Activated CD4-positive, alpha-beta T cell treated with anti-CD3 and anti-CD28 coated beads, Interleukin-2, amount 50 U/mL, for 4 hours (primary cell): Measurements from ENCODE around the gene ZFP62.
"Not testable (repeated sequence)": the region's sequence is repeated elsewhere in the genome, so short reads cannot be mapped to it uniquely, and the experiment has no call there.

Source experiments
- DNase-seq, 2 experiments: peaks; one replicate each; pipeline ENCODE4 v3.0.0-alpha.2; 2020

The ZFP62 gene

DNA sequence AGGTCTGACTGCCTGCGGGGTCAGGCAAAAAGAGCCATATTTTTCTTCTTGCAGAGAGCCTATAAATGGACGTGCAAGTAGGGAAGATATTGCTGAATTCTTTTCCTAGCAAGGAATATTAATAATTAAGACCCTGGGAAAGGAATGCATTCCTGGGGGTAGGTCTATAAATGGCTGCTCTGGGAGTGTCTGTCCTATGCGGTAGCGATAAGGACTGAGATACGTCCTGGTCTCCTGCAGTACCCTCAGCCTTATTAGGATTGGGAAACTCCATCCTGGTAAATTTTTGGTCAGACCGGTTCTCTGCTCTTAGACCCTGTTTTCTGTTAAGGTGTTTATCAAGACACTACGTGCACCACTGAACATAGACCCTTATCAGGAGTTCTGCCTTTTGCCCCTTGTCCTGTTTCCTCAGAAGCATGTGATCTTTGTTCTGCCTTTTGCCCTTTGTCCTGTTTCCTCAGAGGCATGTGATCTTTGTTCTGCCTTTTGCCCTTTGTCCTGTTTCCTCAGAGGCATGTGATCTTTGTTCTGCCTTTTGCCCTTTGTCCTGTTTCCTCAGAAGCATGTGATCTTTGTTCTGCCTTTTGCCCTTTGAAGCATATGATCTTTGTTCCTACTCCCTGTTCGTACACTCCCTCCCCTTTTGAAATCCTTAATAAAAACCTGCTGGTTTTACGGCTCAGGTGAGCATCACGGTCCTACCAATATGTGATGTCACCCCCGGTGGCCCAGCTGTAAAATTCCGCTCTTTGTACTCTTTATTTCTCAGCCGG is 32.1 kb downstream of the ZFP62 start:
- not testable (repeated sequence) for DNase-seq

DNA sequence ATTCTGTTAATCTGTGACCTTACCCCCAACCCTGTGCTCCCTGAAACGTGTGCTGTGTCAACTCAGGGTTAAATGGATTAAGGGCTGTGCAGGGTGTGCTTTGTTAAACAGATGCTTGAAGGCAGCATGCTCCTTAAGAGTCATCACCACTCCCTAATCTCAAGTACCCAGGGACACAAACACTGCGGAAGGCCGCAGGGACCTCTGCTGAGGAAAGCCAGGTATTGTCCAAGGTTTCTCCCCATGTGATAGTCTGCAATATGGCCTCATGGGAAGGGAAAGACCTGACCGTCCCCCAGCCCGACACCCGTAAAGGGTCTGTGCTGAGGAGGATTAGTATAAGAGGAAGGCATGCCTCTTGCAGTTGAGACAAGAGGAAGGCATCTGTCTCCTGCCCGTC is 33.7 kb downstream of the ZFP62 start:
- not testable (repeated sequence) for DNase-seq

DNA sequence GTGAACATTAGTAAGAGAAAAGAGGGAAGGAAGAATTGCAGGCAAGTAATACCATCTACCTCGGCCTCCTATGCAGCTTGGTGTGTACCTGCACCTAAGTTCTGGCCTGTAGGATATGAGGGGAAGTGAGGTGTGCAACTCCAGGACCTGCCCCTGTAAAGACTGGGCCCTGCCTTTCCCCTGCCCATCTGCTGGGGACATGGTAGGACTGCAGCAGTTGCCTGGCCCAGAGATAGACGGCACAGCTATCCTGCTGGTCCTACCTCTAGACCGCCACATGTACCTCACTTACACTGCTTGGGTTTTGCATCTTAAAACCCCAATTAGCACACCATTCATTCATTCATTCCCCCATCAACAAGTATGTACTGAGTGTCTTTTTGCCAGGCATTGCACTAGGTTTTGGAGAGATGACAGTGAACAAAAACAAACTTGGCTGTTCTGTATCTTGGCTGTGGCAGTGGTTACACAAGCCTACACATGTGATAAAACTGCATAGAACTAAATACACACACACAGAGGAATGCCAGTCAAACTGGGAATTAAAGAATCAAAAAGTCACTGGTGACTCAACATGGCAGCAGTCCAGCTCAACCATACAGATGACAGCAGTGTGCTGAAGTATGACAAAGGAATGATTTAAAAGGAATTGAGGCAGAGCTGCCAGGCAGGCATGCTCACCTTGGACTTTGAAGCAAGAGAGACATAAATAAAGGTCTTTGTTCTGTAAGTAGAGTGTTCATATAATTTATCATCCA is 35.1 kb downstream of the ZFP62 start:
- DNase-seq, result no peak

DNA sequence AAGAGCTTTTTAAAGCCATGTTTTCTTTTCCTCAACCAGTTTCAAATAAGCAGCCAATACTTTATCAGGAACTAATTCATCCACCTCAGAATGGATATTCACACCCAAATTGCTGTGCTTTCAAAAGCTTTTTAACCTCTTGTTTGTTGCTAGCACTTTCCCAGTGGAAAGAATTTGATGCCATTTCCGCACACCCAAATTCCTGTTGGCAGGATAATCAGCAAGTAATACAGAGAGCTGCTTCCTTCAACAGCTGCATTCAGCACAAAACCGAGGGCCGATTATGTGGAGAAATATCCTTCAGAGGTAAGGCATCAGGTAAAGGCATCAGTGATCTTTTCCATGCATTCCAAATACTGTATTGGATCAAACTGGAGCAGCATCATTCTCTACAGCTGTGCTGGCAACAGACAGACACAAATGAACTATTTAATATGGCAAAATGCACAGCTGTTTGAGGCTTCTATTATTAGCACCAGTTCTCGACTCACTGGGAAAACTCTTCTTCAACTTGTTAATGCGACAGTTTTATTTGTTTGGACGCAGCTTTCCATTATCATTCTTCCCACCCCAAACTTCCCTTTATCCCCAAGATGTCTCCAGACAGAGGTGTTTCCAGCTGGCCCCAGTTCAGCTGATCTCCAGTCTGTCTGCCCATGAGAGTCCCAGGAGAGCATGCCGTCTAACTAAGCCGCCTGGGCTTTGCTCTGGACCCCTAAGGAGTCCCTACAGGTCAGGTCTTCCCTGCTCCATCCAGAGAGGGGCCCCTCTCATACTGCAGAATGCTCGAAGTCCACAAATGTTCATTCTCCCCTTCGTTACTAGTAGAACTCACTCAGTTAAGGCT is 36.2 kb downstream of the ZFP62 start:
- DNase-seq, result no peak

DNA sequence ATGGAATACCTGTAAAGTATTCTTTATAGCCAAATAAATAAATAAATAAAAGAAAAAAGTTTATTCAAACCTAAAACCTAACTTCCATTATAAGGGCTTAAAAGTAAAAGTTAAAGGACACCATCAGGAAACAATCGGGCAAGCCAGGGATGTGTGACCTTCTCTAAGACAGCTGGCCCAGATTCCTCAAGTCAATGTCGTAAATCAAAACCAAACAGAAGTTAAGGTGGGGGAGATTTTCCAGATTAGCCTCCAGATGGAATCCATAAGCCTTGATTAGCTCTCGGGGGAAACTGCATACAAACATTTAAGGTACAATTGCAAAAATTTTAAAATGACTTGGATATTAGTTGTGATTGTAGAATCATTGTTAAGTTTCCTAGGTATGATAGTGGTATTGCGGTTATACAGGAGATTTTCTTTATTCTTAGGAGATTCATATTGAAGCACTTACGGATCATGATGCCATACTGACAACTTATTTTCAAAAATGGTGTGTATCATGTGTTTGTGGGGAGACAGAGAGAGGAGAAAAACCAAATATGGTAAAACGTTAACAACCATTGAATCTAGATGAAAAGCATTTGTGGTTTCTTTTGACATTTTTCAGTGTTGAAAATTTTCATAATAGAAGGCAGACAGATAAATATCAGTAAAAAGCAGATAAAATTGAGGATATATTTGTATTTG is 37.0 kb downstream of the ZFP62 start:
- DNase-seq, result no peak

DNA sequence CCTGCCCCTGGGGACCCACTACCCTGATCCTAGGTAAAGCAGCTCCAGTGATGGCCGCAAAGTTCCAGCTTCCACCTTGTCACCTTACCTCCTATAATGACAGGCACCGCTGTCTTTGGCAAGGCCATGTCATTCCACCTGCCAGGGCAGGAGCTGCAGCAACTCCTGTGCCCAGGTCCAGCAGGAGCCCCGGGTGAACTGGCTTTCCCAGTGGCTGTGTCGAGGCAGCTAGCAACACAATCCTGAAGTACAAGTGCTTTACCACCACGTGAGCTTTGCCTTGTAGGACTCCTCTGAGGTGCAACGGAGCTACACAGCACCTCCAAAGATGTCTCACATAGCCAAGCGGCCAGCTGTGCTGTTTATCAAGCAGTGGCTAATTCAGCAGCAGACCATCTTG is 37.7 kb downstream of the ZFP62 start:
- DNase-seq, result no peak

DNA sequence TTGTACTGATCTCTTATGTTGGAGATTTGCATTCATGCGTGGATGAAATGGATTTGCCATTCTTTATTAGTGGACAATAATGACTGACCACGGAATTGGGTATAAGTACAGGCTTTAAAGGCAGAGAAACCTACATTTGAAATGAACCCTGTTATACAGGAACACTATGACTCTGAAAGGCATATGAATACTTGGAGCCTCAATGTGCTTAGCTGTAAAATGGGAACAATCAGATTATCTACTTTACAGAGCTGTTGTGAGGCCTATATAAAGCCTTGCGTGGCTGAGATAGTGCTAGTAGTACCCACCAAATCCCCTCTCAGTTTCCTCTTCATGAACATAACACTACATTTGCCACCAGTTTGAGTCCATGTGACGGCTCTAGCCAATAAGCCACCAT is 39.5 kb downstream of the ZFP62 start:
- no peak for DNase-seq

DNA sequence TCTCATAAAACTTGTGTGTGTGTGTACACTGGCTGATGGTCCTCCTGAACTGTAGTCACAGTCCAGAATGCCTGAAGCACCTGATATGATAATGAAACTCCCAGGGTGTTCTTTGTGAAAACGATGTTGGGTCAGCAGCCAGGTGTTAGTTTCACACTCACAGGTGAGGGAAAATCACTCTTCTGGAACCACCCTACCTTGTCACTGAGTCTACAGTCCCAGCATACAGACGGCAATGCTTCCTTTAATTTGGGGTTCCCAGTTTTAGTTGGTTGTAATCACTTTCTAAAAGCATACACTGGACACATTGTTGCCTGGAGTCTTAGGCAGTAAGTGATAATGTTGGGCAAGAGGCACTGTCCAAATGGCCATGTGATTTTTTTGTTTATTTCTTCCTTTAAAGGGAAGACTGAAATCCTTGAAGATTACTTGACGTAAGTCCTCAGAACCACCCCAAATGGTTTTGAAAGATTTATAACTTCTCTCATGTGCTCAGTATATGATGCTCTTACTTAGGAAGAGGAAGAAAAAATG is 40.2 kb downstream of the ZFP62 start:
- DNase-seq, result no peak

DNA sequence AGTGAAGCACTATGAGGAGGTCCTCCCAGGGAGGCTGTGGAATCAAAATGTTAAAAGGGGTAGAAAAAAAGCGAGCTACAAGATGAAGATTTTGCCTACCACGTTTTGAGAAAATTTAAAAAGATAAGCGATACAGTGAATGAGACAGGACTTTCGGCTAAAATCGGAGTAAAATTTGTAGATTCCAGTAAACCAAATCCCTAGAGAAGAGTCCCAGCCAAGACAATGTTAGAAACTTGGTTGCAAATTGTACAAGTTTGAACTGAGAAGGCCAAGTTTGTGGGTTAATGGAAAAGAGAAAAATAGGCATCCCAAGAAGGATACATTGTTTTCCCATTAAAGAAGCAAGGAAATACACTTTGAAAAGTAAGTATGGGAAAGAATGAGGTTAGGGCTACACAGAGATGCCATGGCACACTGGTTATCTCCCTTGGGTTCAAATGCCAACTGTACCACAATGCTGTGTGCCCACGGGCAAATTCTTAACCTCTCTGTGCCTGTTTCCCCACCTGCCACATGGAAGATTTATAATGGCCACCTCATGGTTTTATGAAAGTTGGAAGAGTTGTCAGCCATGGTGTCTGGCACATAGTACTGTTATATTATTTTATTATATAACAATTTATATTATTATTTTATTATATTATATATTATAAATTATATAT is 42.3 kb downstream of the ZFP62 start:
- no peak for DNase-seq

DNA sequence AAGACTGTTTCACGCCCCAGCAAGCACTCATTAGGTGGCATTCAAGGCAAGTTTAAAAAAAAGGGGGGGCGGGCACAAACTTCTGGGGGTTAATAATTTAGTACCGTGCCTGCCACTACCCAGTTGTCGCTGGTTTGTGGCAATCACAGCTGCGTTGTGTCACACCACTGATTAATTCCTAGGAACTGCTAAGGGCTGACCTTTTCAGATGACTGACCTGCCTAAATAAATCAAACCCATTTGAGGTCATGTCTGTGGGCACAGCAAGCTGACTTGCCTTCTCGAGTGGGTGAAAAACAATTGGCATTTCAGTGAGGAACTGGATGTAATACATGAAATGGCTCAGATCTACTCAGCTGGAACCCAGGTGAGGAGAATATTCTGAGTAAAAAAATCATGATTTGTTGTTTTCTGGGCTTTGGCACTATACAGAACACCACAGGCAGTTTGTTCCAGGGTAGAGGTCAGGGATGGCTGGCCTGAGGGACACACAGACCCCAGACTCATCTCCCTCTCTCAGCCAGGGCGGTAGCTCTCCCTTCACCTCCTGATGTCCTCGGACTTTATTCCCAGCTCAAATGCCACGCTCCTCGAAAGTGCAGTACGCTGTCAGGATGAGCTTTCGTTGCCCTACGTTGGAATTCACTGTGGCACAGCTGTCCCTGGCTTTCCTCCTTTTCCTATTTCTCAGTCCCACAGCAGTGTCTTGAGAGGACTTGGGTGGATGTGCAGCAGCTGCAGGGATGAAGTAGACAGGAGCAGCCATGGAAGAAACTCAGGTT is 43.0 kb downstream of the ZFP62 start:
- no peak for DNase-seq

DNA sequence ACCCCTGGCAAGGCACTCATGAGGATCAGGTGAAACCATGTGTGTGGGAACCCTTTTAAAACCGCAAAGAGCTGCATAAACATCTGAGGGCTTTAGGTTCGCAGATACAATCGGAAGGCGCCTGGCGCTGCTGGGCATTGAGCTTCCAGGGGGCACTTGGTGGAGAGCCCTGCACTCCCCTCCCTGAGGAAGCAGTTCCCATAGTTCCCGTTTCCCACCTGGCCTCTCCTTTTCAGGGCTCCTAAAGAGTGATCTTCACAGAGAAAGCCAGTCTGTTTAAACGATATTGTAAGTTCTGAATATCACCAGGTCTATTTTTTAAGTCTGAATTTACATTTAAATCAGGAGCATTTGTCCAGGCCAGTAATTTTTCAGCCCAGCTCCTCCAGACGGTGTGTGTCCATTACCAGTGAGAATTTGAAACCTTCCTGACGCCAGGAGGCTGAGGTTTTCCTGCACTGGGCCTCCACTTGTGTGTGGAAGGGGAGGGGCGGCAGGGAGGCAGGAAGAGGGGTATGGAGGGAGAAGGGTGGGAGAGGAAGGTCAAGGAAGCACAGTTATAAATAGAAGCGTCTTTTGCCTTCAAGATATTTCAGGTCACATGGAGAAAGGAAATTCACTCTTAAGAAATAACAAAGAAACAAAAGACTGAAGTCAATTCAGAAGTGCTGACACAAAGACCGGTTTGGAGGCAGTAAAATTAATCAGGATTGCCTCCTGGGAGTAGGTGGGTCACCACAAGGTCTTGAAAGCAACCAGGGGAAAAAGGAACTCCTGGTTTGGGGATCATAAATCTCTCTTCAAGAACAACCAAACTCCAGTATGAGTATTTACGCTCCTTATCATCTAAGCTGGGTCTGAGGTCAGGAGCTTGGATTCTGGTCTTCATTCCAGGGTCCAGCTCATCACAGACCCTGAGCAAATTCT is 44.2 kb downstream of the ZFP62 start:
- no peak for DNase-seq

DNA sequence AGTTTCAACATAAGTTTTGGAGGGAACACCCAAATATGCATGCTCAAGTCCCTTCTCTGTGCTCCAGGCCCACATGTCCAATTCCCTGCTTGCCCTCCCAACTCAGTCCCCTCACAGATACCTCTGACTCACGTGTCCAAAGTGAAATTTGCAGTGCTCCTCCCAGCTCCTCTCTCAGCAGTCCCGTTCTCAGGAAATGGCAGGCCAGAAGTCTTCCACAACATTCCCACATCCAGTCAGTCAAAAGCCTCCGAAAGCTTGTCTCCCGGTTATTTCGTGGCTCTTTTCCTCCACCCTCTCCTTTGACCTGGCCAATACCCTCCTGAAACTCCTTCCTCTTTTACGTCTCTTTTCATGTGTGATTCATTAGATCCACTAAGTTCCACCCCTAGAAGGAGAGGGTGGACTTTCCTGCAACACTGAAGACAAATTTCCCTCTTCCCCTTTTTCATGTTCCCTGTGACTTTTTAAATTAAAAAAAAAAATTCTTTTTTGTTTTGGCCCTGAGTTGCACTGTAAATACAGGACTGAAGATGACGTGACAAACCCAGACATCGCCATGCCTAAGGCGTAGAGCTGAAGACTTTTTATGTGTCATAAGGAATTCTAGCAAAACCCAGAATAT is 45.7 kb downstream of the ZFP62 start:
- DNase-seq, result no peak

DNA sequence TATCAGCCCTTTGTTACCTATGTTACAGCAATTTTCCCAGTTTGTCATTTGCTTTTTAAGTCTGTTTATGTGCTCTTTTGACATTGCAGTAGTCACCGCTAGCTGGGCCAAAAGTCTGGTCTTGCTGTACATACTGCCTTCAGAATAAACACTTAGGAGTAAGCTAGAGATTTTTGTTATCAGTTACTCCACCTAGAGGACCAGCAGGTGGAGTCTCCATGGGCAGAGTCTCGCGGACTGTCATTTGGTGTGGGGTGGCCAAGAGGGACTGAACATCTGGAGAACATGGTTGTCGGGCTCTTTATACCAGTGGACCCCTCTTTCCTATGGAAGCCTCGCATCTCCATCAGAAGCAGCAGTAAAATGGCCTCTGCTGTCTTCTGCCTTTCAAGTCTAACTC is 47.7 kb downstream of the ZFP62 start:
- no peak for DNase-seq

DNA sequence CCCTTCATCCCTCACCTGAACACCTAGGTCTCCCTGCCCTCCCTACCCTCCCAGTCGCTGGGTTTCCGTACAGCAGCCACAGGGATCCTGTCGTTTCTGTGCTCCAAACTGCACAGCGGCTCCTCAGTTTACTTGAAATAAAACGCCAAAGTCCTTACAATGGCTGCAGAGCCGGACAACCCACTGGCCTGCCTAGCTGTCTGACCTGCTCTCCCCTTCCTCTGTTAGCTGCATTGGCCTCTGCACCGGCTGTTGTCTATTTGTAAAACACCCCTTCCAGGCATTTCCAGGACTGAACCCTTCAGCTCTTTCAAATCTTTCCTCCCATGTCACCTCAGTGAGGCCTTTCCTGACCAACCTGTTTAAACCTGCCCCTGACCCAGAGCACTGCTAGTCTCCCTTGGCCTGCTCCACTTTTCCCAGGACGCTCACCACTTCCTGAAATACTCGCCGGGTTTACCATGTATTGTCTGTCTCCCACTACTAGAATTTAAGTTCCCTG is 49.4 kb downstream of the ZFP62 start:
- no peak for DNase-seq

DNA sequence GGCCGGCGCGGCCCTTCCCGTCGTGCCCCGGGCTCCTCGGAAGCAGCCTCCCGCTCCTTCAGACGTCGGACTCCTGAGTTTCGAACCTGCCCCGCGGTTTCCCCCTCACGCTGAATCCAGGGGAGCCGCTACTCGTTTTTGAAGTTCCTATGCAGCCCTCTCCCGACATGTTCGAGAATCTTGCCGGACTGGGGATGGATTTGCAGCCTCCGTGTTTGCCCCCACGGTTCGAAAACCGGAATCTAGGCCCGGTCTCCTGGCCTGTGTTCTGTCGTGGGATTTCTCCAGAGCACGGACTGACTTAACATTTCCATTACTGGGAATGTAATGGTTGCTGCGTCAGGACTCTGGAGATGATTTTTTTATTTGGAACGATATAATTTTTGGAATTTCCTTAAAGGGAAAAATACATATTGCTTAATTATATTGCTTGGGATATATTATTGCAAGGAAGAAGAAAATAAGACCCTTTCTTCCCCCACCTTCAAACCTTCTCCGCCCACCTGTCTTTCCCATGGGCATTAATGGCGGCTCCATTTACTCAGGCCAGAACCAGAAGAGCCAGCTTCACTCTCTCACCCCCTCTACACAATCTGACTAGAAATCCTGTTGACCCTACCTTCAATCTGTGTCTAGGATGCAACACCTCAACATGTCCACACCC is 50.0 kb downstream of the ZFP62 start:
- no peak for DNase-seq

DNA sequence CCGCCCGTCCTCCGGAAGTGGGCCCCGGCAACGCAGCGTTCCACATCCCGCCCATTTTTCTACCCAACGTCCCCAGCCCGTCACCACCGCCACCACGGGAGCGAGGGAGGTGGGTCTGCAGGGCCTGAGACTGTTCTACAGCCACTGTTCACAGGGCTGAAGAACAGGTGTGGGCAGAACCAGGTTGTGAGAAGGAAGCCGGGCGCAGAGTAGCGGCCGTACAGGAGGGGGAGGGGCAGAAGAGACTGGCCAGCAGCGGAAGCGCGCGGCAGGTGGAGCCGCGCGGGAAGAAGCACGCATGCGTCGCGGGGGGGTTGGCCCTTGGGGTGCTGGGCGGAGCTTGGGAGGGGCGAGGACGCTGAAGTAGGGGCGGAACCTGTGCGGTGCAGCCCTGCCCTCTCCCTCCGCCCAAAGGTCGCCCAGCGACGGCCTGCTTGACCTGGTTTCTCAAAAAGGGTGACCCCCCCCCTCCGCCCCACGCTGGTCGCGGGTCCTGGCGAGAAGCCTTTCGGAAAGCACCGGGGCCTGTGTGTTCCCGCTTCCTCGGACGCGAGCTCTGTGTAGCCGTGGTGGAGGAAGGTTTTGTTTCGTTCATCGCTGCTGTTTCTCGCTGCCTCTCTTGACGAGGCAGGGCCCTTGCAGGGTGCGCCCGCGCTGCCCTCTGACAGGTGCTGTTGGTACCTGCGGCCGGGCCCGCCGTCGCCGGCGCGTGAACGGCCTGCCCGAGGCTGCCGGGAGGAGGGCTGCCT is 50.7 kb downstream of the ZFP62 start:
- DNase-seq, result peak; percentile 91 to 92

DNA sequence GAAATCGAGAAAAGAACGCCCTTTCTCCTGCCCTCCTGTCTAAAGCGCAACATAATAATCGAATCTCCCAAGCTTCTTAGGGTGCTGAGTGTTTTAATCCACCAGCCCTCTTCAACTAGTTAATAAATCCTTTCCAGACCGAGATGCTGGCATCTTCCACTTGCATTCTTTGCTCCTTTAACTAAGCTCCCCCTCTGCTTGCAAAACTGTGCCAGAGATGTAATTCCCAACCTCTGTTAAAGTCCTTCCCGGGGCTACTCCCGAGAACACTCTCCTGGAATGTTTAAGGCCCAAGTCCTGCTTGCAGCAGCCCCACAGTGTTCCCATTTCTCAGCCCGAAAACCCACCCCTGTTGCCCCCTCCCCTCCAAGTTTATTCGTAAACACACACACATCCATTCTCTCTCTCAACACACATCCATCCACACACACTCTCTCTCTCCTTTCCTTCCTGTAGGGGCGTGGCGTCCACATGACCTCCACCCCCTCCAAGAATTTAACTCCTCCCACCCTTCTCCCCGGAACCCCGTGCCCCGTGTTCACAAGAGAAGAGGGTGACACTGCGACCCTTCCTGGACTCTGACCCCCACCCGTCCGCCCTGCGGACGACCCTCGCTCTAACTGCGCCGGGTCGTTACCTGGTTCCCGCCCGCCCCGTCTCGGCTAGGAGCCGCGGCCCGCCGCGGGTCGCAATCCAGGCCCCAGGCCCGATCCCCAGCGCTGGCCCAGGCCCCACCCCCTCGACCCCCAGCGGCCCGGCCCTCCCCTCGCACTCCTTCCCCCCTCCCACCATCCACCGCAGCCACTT is 51.5 kb downstream of the ZFP62 start:
- peak; percentile 75 to 92 for DNase-seq
